CD14-positive monocyte (primary cell): ENCODE data around the gene IFI35. TPM values are rescaled to one million over a fixed set of nuclear protein-coding genes. Genes with fewer than 3 reads are reported as not detected.

Experiments
- DNase-seq, 3 donors: peaks; one replicate each; pipeline ENCODE4 v3.0.0-alpha.2; 2011 to 2022
- H2AFZ ChIP-seq: 2 replicates; pipeline ENCODE4 v1.6.0; 2012; ENCODE audit warnings: mild to moderate bottlenecking, low read depth, low read length, inconsistent platforms; ENCODE audit not compliant: insufficient read depth, poor library complexity, severe bottlenecking
- H3K27ac ChIP-seq, 2 donors: 1 replicate in 1 of 2; 2 replicates in 1 of 2; pipeline ENCODE4 v1.5.1; 2012 to 2013; ENCODE audit warnings: low read length in 2 of 2, control low read depth in 1 of 2, inconsistent platforms in 1 of 2, low read depth in 1 of 2, mild to moderate bottlenecking in 1 of 2
- H3K27me3 ChIP-seq, 2 donors: one replicate each; pipeline versions ENCODE4 v1.6.0 to v1.6.1; 2011 to 2013; ENCODE audit warnings: low read length in 2 of 2; ENCODE audit not compliant: control insufficient read depth in 2 of 2, insufficient read depth in 2 of 2
- H3K36me3 ChIP-seq, 2 donors: replicated peaks in 1 of 2; 1 replicate in 1 of 2; 2 replicates in 1 of 2; pipeline versions ENCODE4 v1.5.1 to v1.6.1; 2012 to 2013; ENCODE audit warnings: low read length in 2 of 2, control low read depth in 1 of 2, inconsistent platforms in 1 of 2, mild to moderate bottlenecking in 1 of 2; ENCODE audit not compliant: insufficient read depth in 2 of 2, control insufficient read depth in 1 of 2
- H3K4me1 ChIP-seq, 2 donors: 1 replicate in 1 of 2; 2 replicates in 1 of 2; pipeline versions ENCODE4 v1.5.1 to v1.6.1; 2012 to 2013; ENCODE audit warnings: low read length in 2 of 2, control low read depth in 1 of 2, inconsistent platforms in 1 of 2, mild to moderate bottlenecking in 1 of 2, moderate library complexity in 1 of 2; ENCODE audit not compliant: insufficient read depth in 2 of 2, control insufficient read depth in 1 of 2
- H3K4me2 ChIP-seq: replicated peaks from 2 replicates; pipeline ENCODE3; 2012; ENCODE audit warnings: low read length, moderate library complexity, mild to moderate bottlenecking; ENCODE audit not compliant: poor library complexity, severe bottlenecking; ENCODE audit errors: extremely low read depth
- H3K4me3 ChIP-seq, 3 experiments: fragments of 200-600 bp in 1 of 3; sonication (generic) in 1 of 3; replicated peaks in 1 of 3; 1 replicate in 2 of 3; 2 replicates in 1 of 3; pipeline ENCODE4 v1.5.1; 2011 to 2013; ENCODE audit warnings: low read length in 3 of 3, mild to moderate bottlenecking in 3 of 3, control low read depth in 2 of 3, low read depth in 2 of 3, inconsistent platforms in 1 of 3, moderate library complexity in 1 of 3
- H3K79me2 ChIP-seq: 2 replicates; pipeline ENCODE4 v1.6.0; 2012; ENCODE audit warnings: mild to moderate bottlenecking, control low read depth, inconsistent platforms, low read length, moderate library complexity; ENCODE audit not compliant: insufficient read depth
- H3K9ac ChIP-seq: 2 replicates; pipeline ENCODE4 v1.6.0; 2017; ENCODE audit warnings: low read length, mild to moderate bottlenecking; ENCODE audit not compliant: insufficient read depth, poor library complexity, severe bottlenecking
- H3K9me3 ChIP-seq, 2 donors: replicated peaks in 1 of 2; 1 replicate in 1 of 2; 2 replicates in 1 of 2; pipeline versions ENCODE4 v1.5.1 to v1.6.1; 2012 to 2013; ENCODE audit warnings: low read length in 2 of 2, control low read depth in 1 of 2; ENCODE audit not compliant: control insufficient read depth in 1 of 2, insufficient read depth in 1 of 2
- H4K20me1 ChIP-seq: 2 replicates; pipeline ENCODE4 v1.6.0; 2012; ENCODE audit warnings: mild to moderate bottlenecking, low read length, control low read depth, moderate library complexity; ENCODE audit not compliant: insufficient read depth
- H3K27ac Mint-ChIP-seq, 7 donors: one replicate each; pipeline ENCODE4 v1.8.0; 2020; ENCODE audit warnings: mild to moderate bottlenecking in 7 of 7, mixed read lengths in 7 of 7, moderate library complexity in 6 of 7, inconsistent platforms in 2 of 7
- H3K27me3 Mint-ChIP-seq, 3 donors: one replicate each; pipeline ENCODE4 v1.8.0; 2021 to 2022; ENCODE audit warnings: low read depth in 3 of 3, mild to moderate bottlenecking in 3 of 3, mixed read lengths in 3 of 3, moderate library complexity in 3 of 3, inconsistent platforms in 1 of 3
- H3K36me3 Mint-ChIP-seq, 2 donors: one replicate each; pipeline ENCODE4 v1.8.0; 2020; ENCODE audit warnings: mixed read lengths in 2 of 2, inconsistent platforms in 1 of 2, mild to moderate bottlenecking in 1 of 2
- H3K4me1 Mint-ChIP-seq: one replicate; pipeline ENCODE4 v1.8.0; 2020; ENCODE audit warnings: mild to moderate bottlenecking, mixed read lengths
- H3K4me3 Mint-ChIP-seq, 2 donors: one replicate each; pipeline ENCODE4 v1.8.0; 2020; ENCODE audit warnings: mild to moderate bottlenecking in 2 of 2, mixed read lengths in 2 of 2, moderate library complexity in 1 of 2
- H3K9me3 Mint-ChIP-seq, 7 donors: one replicate each; pipeline ENCODE4 v1.8.0; 2020 to 2022; ENCODE audit warnings: mixed read lengths in 7 of 7, mild to moderate bottlenecking in 6 of 7, moderate library complexity in 6 of 7, inconsistent platforms in 2 of 7
- CTCF ChIP-seq: fragments of 200-600 bp; IDR thresholded peaks from one replicate; pipeline ENCODE4 v1.8.0; 2022; ENCODE audit warnings: antibody characterized with exemption, mild to moderate bottlenecking
- WGBS: methylation state at CpG from one replicate; pipeline ENCODE4 v1.1.5; 2013; ENCODE audit warnings: missing lambda C conversion rate; ENCODE audit not compliant: insufficient coverage; 5-methylcytosine and 5-hydroxymethylcytosine counted together
- intact Hi-C, 2 donors: fragments of 100-400 bp; cut with micrococcal nuclease; formaldehyde crosslinking; loops; one replicate each; pipeline versions ENCODE4 v1.15.0 to v1.15.1; 2023
- polyA plus RNA-seq, 3 donors: library from polyadenylated mRNA; depleted of rRNA in 1 of 3; unstranded in 2 of 3; stranded (reverse) in 1 of 3; fragments of 300-500 nt in 2 of 3; fragments of >200 nt in 1 of 3; fragmentation: Illumina TruSeq in 2 of 3; gene quantifications; 1 replicate in 2 of 3; 2 replicates in 1 of 3; pipeline ENCODE4 v1.2.3, GENCODE V29; 2012 to 2021

Gene IFI35
- polyA plus RNA-seq, 3 donors: 76.9 to 152 (median 106) TPM

- peaks cover 11 to 20% of the 10 kb centered on the region in 2 donors for H3K36me3 ChIP-seq
- H2AFZ ChIP-seq: no peak overlapping the region
- no peak overlapping the region for H3K27ac ChIP-seq
- Mint-ChIP-seq H3K4me3 (peak overlapping the region; percentile 41 to 60), H3K4me1 (peaks cover 59% of the 10 kb centered on the region), H3K27me3 (peaks cover 0 to 8% (median 3%) of the 10 kb centered on the region in 3 donors), H3K36me3 (peaks cover 22 to 24% of the 10 kb centered on the region in 2 donors), H3K27ac (peak overlapping the region in 5 of 7 donors; percentile 57 to 85 (median 82)), H3K9me3 (no peaks in the 10 kb centered on the region)
- H3K4me2 ChIP-seq: peak overlapping the region; percentile 100
- intact Hi-C loops: loop anchor here in 1 of 2 donors (10.0 kb wide), 1 partner anchor 105 kb away; the partner anchor contains the start of gene BRCA1
- no peak for DNase-seq
- peaks cover 19% of the 10 kb centered on the region for H3K79me2 ChIP-seq
- TF ChIP-seq CTCF: no peak
- H3K4me3 ChIP-seq: peak overlapping the region in 1 of 3 experiments; percentile 30
- H3K27me3 ChIP-seq: peaks cover 0 to under 1% of the 10 kb centered on the region in 2 donors
- no peak overlapping the region for H3K9ac ChIP-seq
- H3K4me1 ChIP-seq: peaks cover 55 to 57% of the 10 kb centered on the region in 2 donors
- H4K20me1 ChIP-seq: peaks cover 17% of the 10 kb centered on the region
- H3K9me3 ChIP-seq: no peaks in the 10 kb centered on the region
- WGBS: 13% methylated on average over 3 of the region's 7 CpGs
Measured at GRCh38 chr17:43019418-43019817, 12.8 kb downstream of the IFI35 start.

DNA sequence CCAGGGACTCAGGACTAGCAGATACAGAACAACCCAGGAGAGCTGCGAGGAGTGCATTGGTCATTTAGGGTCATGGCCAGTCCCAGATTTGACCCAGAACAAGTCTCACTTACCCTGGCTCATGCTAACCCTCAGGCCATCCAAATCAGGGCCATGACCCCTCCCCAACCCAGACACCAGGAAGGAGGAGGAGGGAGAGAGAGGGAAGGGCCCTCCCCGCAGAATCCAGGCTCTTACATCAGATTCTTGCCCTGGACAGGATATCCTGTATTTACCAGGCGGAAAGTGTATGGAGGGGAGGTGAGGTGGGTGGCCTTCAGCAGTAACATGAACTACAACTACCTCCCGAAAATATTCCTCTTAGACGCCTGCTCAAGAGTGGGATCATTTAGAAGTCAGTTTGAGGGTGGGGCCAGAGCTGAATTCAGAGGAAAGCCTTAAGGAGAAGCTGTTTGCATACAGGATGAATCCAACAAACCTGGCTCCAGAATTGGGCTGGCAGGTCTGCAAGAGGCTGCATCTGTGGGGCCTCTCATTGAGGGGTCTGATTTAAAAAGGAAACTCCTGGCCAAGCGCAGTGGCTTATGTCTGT is 13.5 kb downstream of the IFI35 start:
- Histone ChIP-seq H3K36me3 (peaks cover 7 to 13% of the 10 kb centered on the region in 2 donors), H3K27ac (no peak overlapping the region), H2AFZ (peak overlapping the region; percentile 57), H3K27me3 (peaks cover 0 to 6% of the 10 kb centered on the region in 2 donors), H3K9me3 (no peaks in the 10 kb centered on the region), H3K79me2 (peaks cover 19% of the 10 kb centered on the region), H4K20me1 (peaks cover 17% of the 10 kb centered on the region), H3K4me1 (peaks cover 53 to 58% of the 10 kb centered on the region in 2 donors), H3K9ac (no peak overlapping the region), H3K4me3 (peak overlapping the region in 1 of 3 experiments; percentile 30), H3K4me2 (peak overlapping the region; percentile 100)
- Mint-ChIP-seq H3K36me3 (peaks cover 15 to 17% of the 10 kb centered on the region in 2 donors), H3K4me1 (peaks cover 57% of the 10 kb centered on the region), H3K27me3 (peaks cover 5 to 13% (median 8%) of the 10 kb centered on the region in 3 donors), H3K27ac (peak overlapping the region in 6 of 7 donors; percentile 62 to 85 (median 77)), H3K9me3 (peaks cover 0 to 2% (median 0%) of the 10 kb centered on the region in 7 donors), H3K4me3 (peak overlapping the region; percentile 60 to 64)
- DNase-seq: no peak
- no CpG with 5 or more reads among the region's 6 CpGs for WGBS
- TF ChIP-seq CTCF: no peak
- intact Hi-C loops: loop anchor here in 1 of 2 donors (10.0 kb wide), 2 partner anchors 105 to 155 kb away; partner anchors contain the start of genes BRCA1 and NBR1
